Mesothelial cell of epicardium (in vitro differentiated cells): ENCODE data around the gene AMMECR1L. TPM values are rescaled to one million over a fixed set of nuclear protein-coding genes. Genes with fewer than 3 reads are reported as not detected.

Experiments
- DNase-seq, 2 experiments: peaks; one replicate each; pipeline ENCODE4 v3.0.0; 2021; ENCODE audit warnings: low spot score in 2 of 2; ENCODE audit not compliant: unreplicated experiment in 2 of 2
- H3K27ac Mint-ChIP-seq: 2 replicates; pipeline ENCODE4 v1.8.0; 2021; ENCODE audit warnings: mixed read lengths
- H3K27me3 Mint-ChIP-seq: 2 replicates; pipeline ENCODE4 v1.8.0; 2021; ENCODE audit warnings: low read depth, mixed read lengths
- H3K36me3 Mint-ChIP-seq: 2 replicates; pipeline ENCODE4 v1.8.0; 2021; ENCODE audit warnings: mixed read lengths
- H3K4me1 Mint-ChIP-seq: 2 replicates; pipeline ENCODE4 v1.8.0; 2021; ENCODE audit warnings: mixed read lengths
- H3K4me3 Mint-ChIP-seq: 2 replicates; pipeline ENCODE4 v1.8.0; 2021; ENCODE audit warnings: mild to moderate bottlenecking, moderate library complexity, mixed read lengths
- H3K9me3 Mint-ChIP-seq: 2 replicates; pipeline ENCODE4 v1.8.0; 2021; ENCODE audit warnings: mixed read lengths
- total RNA-seq: library from RNA; stranded (reverse); gene quantifications from 3 replicates; pipeline ENCODE4 v1.2.1, GENCODE V29; 2021
- TF ChIP-seq, protein P1 (sequence below): fragments of 200-600 bp; sonication (generic); IDR thresholded peaks from one replicate; pipeline ENCODE4 v1.5.0; 2021; ENCODE audit warnings: antibody characterized with exemption; ENCODE audit not compliant: unreplicated experiment

The AMMECR1L gene
- total RNA-seq, 1 donor from 2014 or later: 23.1 TPM

DNA sequence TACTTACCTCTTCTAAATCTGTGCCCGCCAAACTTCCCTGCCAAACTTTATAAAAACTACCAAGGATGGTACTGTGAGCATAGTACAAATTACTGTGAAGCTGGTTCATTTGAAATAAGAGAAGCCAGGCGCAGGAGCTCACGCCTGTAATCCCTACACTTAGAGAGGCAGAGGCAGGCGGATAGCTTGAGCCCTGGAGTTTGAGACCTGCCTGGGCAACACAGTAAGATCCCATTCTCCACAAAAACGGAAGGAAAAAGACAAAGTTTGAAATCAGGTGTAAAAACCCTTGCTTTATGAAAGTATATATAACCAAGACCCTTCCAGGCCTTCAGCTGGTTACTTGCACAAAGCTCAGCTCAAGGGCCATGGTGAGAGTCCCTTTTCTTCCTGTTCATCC, 5.9 kb downstream of the AMMECR1L start:
- peaks cover 14% of the 10 kb centered on the region for H3K4me1 Mint-ChIP-seq
- TF ChIP-seq, protein P1, sequence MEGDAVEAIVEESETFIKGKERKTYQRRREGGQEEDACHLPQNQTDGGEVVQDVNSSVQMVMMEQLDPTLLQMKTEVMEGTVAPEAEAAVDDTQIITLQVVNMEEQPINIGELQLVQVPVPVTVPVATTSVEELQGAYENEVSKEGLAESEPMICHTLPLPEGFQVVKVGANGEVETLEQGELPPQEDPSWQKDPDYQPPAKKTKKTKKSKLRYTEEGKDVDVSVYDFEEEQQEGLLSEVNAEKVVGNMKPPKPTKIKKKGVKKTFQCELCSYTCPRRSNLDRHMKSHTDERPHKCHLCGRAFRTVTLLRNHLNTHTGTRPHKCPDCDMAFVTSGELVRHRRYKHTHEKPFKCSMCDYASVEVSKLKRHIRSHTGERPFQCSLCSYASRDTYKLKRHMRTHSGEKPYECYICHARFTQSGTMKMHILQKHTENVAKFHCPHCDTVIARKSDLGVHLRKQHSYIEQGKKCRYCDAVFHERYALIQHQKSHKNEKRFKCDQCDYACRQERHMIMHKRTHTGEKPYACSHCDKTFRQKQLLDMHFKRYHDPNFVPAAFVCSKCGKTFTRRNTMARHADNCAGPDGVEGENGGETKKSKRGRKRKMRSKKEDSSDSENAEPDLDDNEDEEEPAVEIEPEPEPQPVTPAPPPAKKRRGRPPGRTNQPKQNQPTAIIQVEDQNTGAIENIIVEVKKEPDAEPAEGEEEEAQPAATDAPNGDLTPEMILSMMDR: no peak
- DNase-seq: no peak
- H3K27ac Mint-ChIP-seq: no peak overlapping the region
- H3K9me3 Mint-ChIP-seq: no peaks in the 10 kb centered on the region
- peaks cover 9% of the 10 kb centered on the region for H3K36me3 Mint-ChIP-seq
- H3K27me3 Mint-ChIP-seq: no peaks in the 10 kb centered on the region
- no peak overlapping the region for H3K4me3 Mint-ChIP-seq

DNA sequence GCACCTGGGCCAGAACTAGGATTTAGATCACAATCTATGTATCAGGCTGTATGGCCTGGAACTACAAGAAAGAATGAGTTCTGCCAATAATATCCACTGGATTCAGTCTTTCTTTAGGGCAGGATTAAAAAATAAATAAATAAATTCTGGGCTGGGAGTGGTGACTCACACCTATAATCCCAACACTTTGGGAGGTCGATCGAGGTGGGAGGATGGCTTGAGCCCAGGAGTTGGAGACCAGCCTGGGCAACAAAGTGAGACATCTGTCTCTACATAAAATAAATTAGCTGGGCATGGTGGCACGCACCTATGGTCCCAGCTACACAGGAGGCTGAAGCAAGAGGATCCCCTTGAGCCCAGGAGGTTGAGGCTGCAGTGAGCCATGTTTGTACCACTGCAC, 8.1 kb downstream of the AMMECR1L start:
- peaks cover 17% of the 10 kb centered on the region for H3K36me3 Mint-ChIP-seq
- no peaks in the 10 kb centered on the region for H3K4me1 Mint-ChIP-seq

DNA sequence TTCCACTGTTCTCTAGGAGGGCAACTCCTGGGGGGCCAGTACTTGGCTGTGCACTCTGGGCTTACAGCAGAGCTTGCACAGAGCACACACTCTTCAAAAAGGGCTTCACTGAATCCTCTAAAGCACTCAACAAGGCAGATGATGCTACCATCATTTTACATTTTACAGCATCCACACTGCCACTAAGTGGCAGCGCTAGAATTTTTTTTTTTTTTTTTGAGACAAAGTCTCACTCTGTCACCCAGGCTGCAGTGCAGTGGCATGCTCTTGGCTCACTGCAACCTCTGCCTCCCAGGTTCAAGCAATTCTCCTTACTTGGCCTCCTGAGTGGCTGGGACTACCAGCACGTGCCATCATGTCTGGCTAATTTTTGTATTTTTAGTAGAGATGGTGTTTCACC, 8.6 kb downstream of the AMMECR1L start:
- H3K9me3 Mint-ChIP-seq: no peaks in the 10 kb centered on the region
- H3K4me3 Mint-ChIP-seq: no peak overlapping the region
- H3K36me3 Mint-ChIP-seq: peaks cover 17% of the 10 kb centered on the region
- H3K27me3 Mint-ChIP-seq: no peaks in the 10 kb centered on the region
- H3K4me1 Mint-ChIP-seq: no peaks in the 10 kb centered on the region
- H3K27ac Mint-ChIP-seq: no peak overlapping the region
- TF ChIP-seq, protein P1: no peak
- no peak for DNase-seq

More for the DNA sequence above, 8.1 kb downstream of the AMMECR1L start:
- DNase-seq: no peak
- TF ChIP-seq, protein P1: no peak
- no peaks in the 10 kb centered on the region for H3K9me3 Mint-ChIP-seq
- no peak overlapping the region for H3K4me3 Mint-ChIP-seq
- no peaks in the 10 kb centered on the region for H3K27me3 Mint-ChIP-seq
- H3K27ac Mint-ChIP-seq: no peak overlapping the region

GRCh38 chr2:127874378-127875269, 11.1 kb downstream of the AMMECR1L start:
- no peaks in the 10 kb centered on the region for H3K27me3 Mint-ChIP-seq
- TF ChIP-seq, protein P1: no peak
- DNase-seq: no peak
- no peak overlapping the region for H3K27ac Mint-ChIP-seq
- no peaks in the 10 kb centered on the region for H3K9me3 Mint-ChIP-seq
- H3K4me3 Mint-ChIP-seq: no peak overlapping the region
- no peaks in the 10 kb centered on the region for H3K4me1 Mint-ChIP-seq
- H3K36me3 Mint-ChIP-seq: peaks cover 24% of the 10 kb centered on the region

DNA sequence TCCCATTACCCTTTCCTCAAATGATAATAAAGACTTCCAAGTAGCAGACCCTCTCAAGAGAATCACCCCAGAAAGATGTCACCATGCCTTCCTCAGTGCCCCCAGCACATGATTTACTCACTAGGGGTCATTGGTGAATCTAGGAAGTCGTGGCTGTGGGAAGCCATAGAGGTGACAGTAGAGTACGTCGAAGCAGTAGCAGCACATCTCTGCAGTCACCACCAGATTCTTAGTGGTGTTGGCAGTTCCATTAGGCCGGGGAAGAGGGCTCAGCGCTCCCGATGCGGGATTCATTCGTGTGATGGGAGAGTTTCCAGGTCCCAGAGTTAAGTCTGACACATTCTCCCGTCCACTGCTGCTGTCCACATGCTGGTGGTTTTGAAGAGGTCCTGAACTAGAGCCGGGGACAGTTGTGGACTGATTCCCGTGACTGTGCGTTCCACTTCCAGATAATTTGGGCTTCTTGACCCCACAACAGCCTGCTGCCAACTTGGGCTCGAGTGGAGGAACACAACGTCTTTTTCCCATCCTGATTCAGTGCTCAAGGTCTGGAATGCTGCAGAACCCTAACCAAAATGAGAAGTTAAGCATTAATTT, 12.0 kb downstream of the AMMECR1L start:
- Mint-ChIP-seq H3K27ac (no peak overlapping the region), H3K9me3 (no peaks in the 10 kb centered on the region)

More for the DNA sequence above, 12.0 kb downstream of the AMMECR1L start:
- Mint-ChIP-seq H3K4me1 (no peaks in the 10 kb centered on the region), H3K4me3 (no peak overlapping the region), H3K36me3 (peaks cover 27% of the 10 kb centered on the region), H3K27me3 (no peaks in the 10 kb centered on the region)
- TF ChIP-seq, protein P1: no peak
- DNase-seq: no peak
